A673 (cell line): Measurements from ENCODE around the gene CELF1. TPM values are rescaled to one million over a fixed set of nuclear protein-coding genes. Genes with fewer than 3 reads are reported as not detected.

Experiments used
- BruUV-seq: library from RNA; stranded (reverse); fragments of 400-500 nt; replicated peaks from 2 replicates; lab custom pipeline; 2021; lab: Mats Ljungman, UMichigan
- CTCF ChIA-PET: fragments of 300-600 bp; sonication (Branson Sonifier 250); formaldehyde crosslinking; loops from one replicate; lab custom pipeline; 2022; ENCODE audit warnings: antibody characterized with exemption; lab: Charles Lee
- POLR2A ChIA-PET: fragments of 300-600 bp; sonication (Branson Sonifier 250); formaldehyde crosslinking; loops from one replicate; lab custom pipeline; 2022; ENCODE audit warnings: antibody characterized with exemption; ENCODE audit not compliant: low non-redundant PET; lab: Charles Lee
- DNase-seq: peaks from one replicate; pipeline ENCODE4 v3.0.0-alpha.2; 2015; ENCODE audit warnings: low spot score
- H3K27ac ChIP-seq: fragments of 200-600 bp; sonication (generic); 2 replicates; pipeline ENCODE4 v1.5.1; 2016; ENCODE audit warnings: mixed run types, low read depth, mild to moderate bottlenecking, mixed read lengths, antibody characterized with exemption, low read length; ENCODE audit not compliant: poor library complexity, severe bottlenecking
- H3K27me3 ChIP-seq: fragments of 200-600 bp; sonication (generic); replicated peaks from 2 replicates; pipeline ENCODE4 v1.6.1; 2017; ENCODE audit warnings: mixed run types, low read depth, mild to moderate bottlenecking, mixed read lengths, antibody characterized with exemption, low read length; ENCODE audit not compliant: insufficient read depth, poor library complexity
- H3K36me3 ChIP-seq: fragments of 200-600 bp; sonication (generic); 2 replicates; pipeline ENCODE4 v1.6.1; 2016; ENCODE audit warnings: mixed run types, mild to moderate bottlenecking, mixed read lengths, antibody characterized with exemption, low read length; ENCODE audit not compliant: insufficient read depth, poor library complexity, severe bottlenecking
- H3K4me1 ChIP-seq: fragments of 200-600 bp; sonication (generic); 2 replicates; pipeline ENCODE4 v1.6.1; 2017; ENCODE audit warnings: mixed run types, mild to moderate bottlenecking, mixed read lengths, antibody characterized with exemption, low read length; ENCODE audit not compliant: insufficient read depth, poor library complexity, severe bottlenecking
- H3K4me3 ChIP-seq: fragments of 200-600 bp; sonication (generic); 2 replicates; pipeline ENCODE4 v1.5.1; 2016; ENCODE audit warnings: low read depth, mixed run types, mild to moderate bottlenecking, mixed read lengths, low read length; ENCODE audit not compliant: poor library complexity, severe bottlenecking
- H3K9me3 ChIP-seq: fragments of 200-600 bp; sonication (generic); 2 replicates; pipeline ENCODE4 v1.6.1; 2016; ENCODE audit warnings: mixed run types, low read depth, mild to moderate bottlenecking, mixed read lengths, antibody characterized with exemption, low read length; ENCODE audit not compliant: poor library complexity, severe bottlenecking
- CTCF ChIP-seq: fragments of 300-800, 200-600 bp; sonication (generic); conservative IDR thresholded peaks from 2 replicates; pipeline ENCODE4 v1.5.1; 2017; ENCODE audit warnings: low read depth, mild to moderate bottlenecking, antibody characterized with exemption, low read length, moderate library complexity, mixed read lengths
- EZH2 ChIP-seq: fragments of 200-600 bp; sonication (generic); IDR thresholded peaks from 2 replicates; pipeline ENCODE4 v1.6.1; 2017; ENCODE audit warnings: borderline replicate concordance, low read depth, mild to moderate bottlenecking, mixed read lengths, antibody characterized with exemption, low read length; ENCODE audit not compliant: poor library complexity, severe bottlenecking
- intact Hi-C: fragments of 100-400 bp; cut with micrococcal nuclease; formaldehyde crosslinking; loops from one replicate; pipeline ENCODE4 v1.10.0; 2022; ENCODE audit not compliant: unreplicated experiment
- total RNA-seq: library from RNA; stranded (reverse); gene quantifications from 2 replicates; pipeline ENCODE4 v1.2.3, GENCODE V29; 2021

Gene CELF1
- total RNA-seq, 1 experiment from 2014 or later: 257 TPM

GRCh38 chr11:47483457-47483856 is 69.5 kb downstream of the CELF1 start:
- TF ChIP-seq CTCF (no peak), EZH2 (no peak)
- H3K4me3 ChIP-seq: no peak overlapping the region
- POLR2A ChIA-PET: no interaction called here
- no peaks in the 10 kb centered on the region for H3K9me3 ChIP-seq
- no TSS peak for BruUV-seq
- H3K36me3 ChIP-seq: peaks cover 96% of the 10 kb centered on the region
- H3K27me3 ChIP-seq: no peaks in the 10 kb centered on the region
- intact Hi-C loops: no loop called here
- DNase-seq: no peak
- no peaks in the 10 kb centered on the region for H3K4me1 ChIP-seq
- CTCF ChIA-PET: no interaction called here
- H3K27ac ChIP-seq: no peak overlapping the region

GRCh38 chr11:47480762-47481161 is 72.2 kb downstream of the CELF1 start:
- POLR2A ChIA-PET: no interaction called here
- CTCF ChIA-PET: no interaction called here
- Histone ChIP-seq H3K4me1 (no peaks in the 10 kb centered on the region), H3K27ac (no peak overlapping the region), H3K9me3 (no peaks in the 10 kb centered on the region), H3K4me3 (no peak overlapping the region), H3K36me3 (peaks cover 98% of the 10 kb centered on the region), H3K27me3 (no peaks in the 10 kb centered on the region)
- BruUV-seq: no TSS peak
- TF ChIP-seq CTCF (no peak), EZH2 (no peak)
- no peak for DNase-seq
- intact Hi-C loops: no loop called here

GRCh38 chr11:47478651-47479329 is 74.1 kb downstream of the CELF1 start:
- POLR2A ChIA-PET: no interaction called here
- Histone ChIP-seq H3K36me3 (peaks cover 100% of the 10 kb centered on the region), H3K9me3 (no peaks in the 10 kb centered on the region), H3K27ac (no peak overlapping the region), H3K27me3 (no peaks in the 10 kb centered on the region), H3K4me1 (no peaks in the 10 kb centered on the region), H3K4me3 (no peak overlapping the region)
- intact Hi-C loops: no loop called here
- no TSS peak for BruUV-seq
- no peak for TF ChIP-seq EZH2
- TF ChIP-seq CTCF: no peak
- CTCF ChIA-PET: interaction anchor here (0.5 to 1.1 kb wide), 5 partner anchors 10 to 60 kb away, joined by 3 to 12 read pairs (median 4); no protein-coding TSS in a partner anchor
- no peak for DNase-seq
